NCI-H1092 treated with DMSO at 0.1 percent for 48 hours (cell line): Measurements from ENCODE around the gene BUB1B.

Experiments
- DNase-seq: peaks from one replicate; lab custom pipeline; 2025; lab: John Stamatoyannopoulos, UW

BUB1B gene

DNA sequence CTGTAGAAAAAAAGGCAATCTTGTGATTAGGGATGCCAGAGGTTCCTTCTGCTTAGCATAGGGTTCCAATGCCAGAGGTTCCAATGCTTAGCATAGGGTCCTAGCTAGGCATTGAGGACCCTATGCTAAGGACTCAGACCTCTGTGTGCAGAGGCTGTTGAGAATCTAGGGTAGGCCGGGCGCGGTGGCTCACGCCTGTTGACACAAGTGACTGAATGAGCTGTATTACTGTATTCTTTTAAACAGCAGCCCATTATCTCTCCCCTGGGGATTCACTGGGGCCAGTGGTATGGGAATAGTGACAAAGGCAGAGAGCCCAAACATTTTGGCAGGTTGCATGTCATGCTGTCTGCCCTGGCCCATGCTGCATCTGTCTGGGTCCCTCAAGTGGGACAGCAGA lies 94.2 kb downstream of the BUB1B start:
- no peak for DNase-seq

- no peak for DNase-seq
Observed at GRCh38 chr15:40256638-40257235, 95.9 kb downstream of the BUB1B start.

GRCh38 chr15:40257656-40258450 lies 97.0 kb downstream of the BUB1B start:
- no peak for DNase-seq

GRCh38 chr15:40258544-40258943 lies 97.7 kb downstream of the BUB1B start:
- no peak for DNase-seq

GRCh38 chr15:40259021-40259420 lies 98.2 kb downstream of the BUB1B start:
- DNase-seq: no peak

DNA sequence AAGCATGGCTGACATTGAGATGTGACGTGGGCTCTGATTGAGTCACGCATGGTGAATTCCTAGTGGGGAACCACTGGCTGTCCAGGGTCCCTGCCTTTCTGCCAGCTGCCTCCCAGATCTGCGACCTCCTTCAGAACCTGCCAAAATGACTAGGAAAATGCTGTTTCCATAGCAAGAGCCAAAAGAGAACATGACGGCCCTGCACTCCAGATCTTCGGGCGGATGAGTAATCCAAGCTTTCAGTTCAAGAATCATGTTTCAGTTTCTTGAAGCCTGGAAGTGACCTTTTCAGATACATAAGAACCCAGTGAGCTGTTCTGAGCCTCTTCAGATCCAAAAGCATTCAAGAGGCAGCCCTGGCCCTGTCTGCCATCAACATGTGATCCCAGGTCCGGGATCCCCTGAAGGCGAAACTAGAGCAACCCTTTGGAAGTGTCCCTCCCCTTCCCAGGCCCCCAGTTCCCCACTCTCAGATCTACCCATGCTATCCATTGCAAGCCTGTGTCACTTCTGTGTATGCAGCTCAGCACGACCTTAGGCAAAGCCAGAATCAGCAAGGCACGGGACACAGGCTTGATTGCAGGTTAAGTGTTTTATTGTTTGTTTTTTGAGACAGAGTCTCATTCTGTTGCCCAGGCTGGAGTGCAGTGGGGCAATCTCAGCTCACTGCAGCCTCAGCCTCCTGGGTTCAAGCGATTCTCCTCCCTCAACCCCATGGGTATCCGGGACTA lies 102.3 kb downstream of the BUB1B start:
- no peak for DNase-seq

- no peak for DNase-seq
Observed at GRCh38 chr15:40264321-40265153, 103.7 kb downstream of the BUB1B start.

DNA sequence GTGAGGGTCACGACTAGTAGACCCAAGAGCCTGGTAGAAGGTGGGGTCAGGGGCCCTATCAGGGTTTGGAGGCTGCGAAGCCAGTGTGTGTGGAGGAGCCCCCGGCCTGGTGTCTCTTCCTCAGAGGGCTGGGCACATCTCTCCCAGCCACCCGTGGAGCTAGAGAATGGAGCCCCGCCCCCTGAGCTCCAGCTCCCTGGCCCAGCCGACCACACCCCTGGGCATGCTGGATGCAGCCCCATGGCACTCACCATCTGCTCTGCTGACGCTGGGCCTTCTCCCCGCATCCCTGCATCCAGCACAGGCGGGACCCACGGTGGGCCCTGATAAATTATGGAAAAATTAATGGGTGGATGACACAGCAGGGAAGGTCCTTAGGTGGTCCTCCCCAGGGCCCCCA lies 104.5 kb downstream of the BUB1B start:
- no peak for DNase-seq

- DNase-seq: no peak
Observed at GRCh38 chr15:40265875-40266274, 105.0 kb downstream of the BUB1B start.

DNA sequence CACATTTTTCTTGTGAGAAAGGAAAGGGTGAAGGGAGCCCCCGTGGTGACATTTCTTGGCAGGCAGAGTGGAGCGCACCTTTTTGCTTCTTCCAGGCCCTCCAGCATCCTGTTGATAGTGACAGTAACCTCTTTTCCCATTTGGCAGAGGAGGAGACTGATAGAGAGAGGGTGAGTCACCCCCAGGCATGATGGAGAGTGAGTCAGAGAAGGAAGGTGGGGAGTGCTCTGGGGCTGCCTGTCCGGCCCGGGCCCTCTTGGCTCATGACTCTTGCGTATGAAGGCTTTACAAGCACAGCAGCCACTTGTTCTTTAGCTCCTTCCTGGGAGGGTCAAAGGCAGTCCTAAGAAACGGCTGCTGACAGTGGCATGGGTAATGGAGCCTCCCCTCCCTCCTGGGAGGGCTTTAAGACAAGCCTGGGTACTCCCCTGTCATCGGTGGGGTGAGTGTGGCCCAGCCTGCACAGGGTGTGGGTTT lies 106.0 kb downstream of the BUB1B start:
- no peak for DNase-seq

GRCh38 chr15:40267670-40268069 lies 106.8 kb downstream of the BUB1B start:
- DNase-seq: no peak

DNA sequence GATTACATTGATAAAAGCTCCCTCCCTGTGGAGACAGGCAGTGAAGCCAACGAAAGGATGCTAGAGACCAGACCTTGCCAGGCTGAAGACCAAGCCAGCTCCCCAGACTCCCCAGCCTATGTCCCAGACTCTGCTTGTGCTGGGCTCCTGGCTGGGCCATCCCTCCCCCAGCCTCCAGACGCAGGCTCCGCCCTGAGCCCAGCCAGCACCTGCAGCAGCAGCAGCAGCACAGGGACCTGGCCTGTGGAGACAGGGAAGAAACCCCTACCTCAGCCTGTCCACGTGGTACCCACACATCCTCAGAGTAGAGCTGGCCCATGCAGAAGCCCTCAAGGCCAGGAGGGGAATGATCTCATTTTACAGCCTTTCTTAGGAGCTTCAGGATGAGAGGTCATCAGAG lies 108.7 kb downstream of the BUB1B start:
- no peak for DNase-seq

DNA sequence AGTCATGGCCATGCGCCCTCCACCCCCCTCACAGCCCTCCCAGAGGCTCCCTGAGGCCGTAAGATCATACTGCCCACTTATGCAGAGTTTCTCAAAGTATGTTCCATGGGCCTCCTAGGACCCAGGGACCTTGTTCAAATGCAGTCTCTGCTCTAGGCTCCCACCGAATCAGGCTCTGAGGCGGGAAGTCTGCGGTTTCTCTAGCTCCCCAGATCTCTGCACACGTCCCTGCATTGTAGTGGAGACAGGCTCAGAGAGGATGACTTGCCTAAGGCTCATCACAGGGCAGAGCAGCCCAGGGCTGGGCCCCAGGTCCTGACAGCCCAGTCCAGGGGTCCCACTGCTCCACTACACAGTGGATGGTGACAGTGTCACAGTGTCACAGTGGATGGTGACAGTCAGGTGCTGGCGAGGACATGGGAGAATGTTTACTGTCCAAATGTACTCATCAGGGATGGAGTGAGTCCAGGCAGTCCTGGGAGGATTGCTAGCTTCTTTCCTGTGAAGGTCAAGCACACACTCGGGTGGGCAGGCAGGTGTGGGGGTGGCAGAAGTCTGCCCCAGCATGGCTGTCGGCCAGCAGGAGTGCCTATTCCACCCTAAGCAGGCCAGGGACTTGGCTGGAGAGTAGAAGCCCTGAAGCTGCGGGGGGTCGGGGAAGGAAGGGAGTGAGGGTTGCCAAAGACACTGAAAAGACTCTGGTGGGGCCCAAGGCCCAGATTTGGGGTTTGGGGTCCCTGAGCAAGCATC lies 109.6 kb downstream of the BUB1B start:
- no peak for DNase-seq
